Suprapubic skin (tissue), 4 donors: ENCODE results near the gene AMBP. TPM values are rescaled to one million over a fixed set of nuclear protein-coding genes. Genes with fewer than 3 reads are reported as not detected.

ENCODE experiments used
- DNase-seq, 2 donors: peaks; one replicate each; pipeline ENCODE4 v3.0.0-alpha.2; 2019; ENCODE audit warnings: low spot score in 2 of 2
- H3K27ac ChIP-seq: fragments of 200-600 bp; sonication (generic); one replicate; pipeline ENCODE4 v1.5.1; 2019
- H3K27me3 ChIP-seq: fragments of 200-600 bp; sonication (generic); one replicate; pipeline ENCODE4 v1.5.1; 2019
- H3K36me3 ChIP-seq: fragments of 200-600 bp; sonication (generic); one replicate; pipeline ENCODE4 v1.5.1; 2019
- H3K4me1 ChIP-seq: fragments of 200-600 bp; sonication (generic); one replicate; pipeline ENCODE4 v1.5.1; 2019
- H3K4me3 ChIP-seq: fragments of 200-600 bp; sonication (generic); one replicate; pipeline ENCODE4 v1.5.1; 2019; ENCODE audit warnings: mild to moderate bottlenecking
- H3K9me3 ChIP-seq: fragments of 200-600 bp; sonication (generic); one replicate; pipeline ENCODE4 v1.5.1; 2019
- EP300 ChIP-seq: sonication (generic); formaldehyde crosslinking; IDR thresholded peaks from one replicate; pipeline ENCODE4 v1.6.1; 2017; ENCODE audit warnings: antibody characterized with exemption
- POLR2A ChIP-seq, 2 donors: fragments of 450-650 bp; IDR thresholded peaks; one replicate each; pipeline ENCODE4 v1.6.1; 2017; ENCODE audit warnings: antibody characterized with exemption in 2 of 2, mild to moderate bottlenecking in 2 of 2, moderate library complexity in 2 of 2
- POLR2AphosphoS5 ChIP-seq, 3 donors: sonication (generic); formaldehyde crosslinking; IDR thresholded peaks; one replicate each; pipeline ENCODE4 v1.6.1; 2017; ENCODE audit warnings: antibody characterized with exemption in 3 of 3
- WGBS: methylation state at CpG from one replicate; pipeline ENCODE4 v1.1.5; 2018; 5-methylcytosine and 5-hydroxymethylcytosine counted together
- total RNA-seq, 4 donors: library from RNA; depleted of rRNA; stranded (reverse); fragments of >200 nt; gene quantifications; one replicate each; pipeline ENCODE4 v1.1.0, GENCODE V29; 2016
- TF ChIP-seq, protein P1 (sequence below), 2 donors: fragments of 200-600 bp in 1 of 2; fragments of 450-650 bp in 1 of 2; sonication (generic) in 1 of 2; IDR thresholded peaks; one replicate each; pipeline ENCODE4 v1.5.1; 2016 to 2019; ENCODE audit warnings: antibody characterized with exemption in 2 of 2, mild to moderate bottlenecking in 1 of 2, moderate library complexity in 1 of 2

Gene AMBP
- total RNA-seq, 4 donors from 2014 or later: 3.6 TPM; not detected in 3

DNA sequence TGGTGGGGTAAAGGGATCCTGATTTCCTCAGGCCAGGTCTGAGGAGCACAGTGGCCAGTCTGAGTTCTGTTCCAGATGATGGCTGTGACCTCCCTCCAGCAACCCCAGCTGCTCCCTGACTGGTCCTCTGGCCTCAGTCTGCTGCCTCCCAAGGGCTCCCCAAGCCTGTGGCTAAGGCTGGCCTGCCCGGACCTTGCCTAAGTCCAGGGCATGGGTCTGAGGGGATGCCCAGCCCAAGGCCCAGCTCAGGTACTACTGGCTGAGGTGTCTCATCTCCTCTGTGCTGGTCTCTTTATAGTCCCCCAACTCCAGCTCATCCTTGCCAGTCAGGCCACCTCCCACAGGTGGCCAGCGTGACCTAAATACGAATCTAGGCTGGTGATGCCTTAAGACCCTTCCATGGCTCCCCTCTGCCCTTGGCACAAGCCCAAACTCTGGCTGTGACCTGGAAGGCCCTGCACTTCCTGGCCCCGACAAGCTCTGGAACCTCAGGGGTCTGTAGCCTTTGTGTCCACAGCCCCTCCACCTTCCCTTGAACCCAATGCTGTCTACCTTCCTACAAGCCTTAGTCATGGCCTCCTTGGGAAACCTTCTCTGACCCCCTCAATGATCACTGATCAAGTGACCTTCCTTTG is 11.2 kb upstream of the AMBP start:
- TF ChIP-seq, protein P1, sequence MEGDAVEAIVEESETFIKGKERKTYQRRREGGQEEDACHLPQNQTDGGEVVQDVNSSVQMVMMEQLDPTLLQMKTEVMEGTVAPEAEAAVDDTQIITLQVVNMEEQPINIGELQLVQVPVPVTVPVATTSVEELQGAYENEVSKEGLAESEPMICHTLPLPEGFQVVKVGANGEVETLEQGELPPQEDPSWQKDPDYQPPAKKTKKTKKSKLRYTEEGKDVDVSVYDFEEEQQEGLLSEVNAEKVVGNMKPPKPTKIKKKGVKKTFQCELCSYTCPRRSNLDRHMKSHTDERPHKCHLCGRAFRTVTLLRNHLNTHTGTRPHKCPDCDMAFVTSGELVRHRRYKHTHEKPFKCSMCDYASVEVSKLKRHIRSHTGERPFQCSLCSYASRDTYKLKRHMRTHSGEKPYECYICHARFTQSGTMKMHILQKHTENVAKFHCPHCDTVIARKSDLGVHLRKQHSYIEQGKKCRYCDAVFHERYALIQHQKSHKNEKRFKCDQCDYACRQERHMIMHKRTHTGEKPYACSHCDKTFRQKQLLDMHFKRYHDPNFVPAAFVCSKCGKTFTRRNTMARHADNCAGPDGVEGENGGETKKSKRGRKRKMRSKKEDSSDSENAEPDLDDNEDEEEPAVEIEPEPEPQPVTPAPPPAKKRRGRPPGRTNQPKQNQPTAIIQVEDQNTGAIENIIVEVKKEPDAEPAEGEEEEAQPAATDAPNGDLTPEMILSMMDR (IDR thresholded peaks at IDR 0.05): no peak
- TF ChIP-seq EP300 (no peak), POLR2AphosphoS5 (IDR thresholded peaks at IDR 0.05) (no peak), POLR2A (IDR thresholded peaks at IDR 0.05) (no peak)
- no peaks in the 10 kb centered on the region for H3K36me3 ChIP-seq
- no peaks in the 10 kb centered on the region for H3K4me1 ChIP-seq
- no peak overlapping the region for H3K4me3 ChIP-seq
- WGBS: 90% methylated on average over 3 of the region's 4 CpGs
- H3K27ac ChIP-seq: no peak overlapping the region
- peak in 1 of 2 donors; percentile 67 for DNase-seq
- H3K9me3 ChIP-seq: no peaks in the 10 kb centered on the region
- H3K27me3 ChIP-seq: no peaks in the 10 kb centered on the region

DNA sequence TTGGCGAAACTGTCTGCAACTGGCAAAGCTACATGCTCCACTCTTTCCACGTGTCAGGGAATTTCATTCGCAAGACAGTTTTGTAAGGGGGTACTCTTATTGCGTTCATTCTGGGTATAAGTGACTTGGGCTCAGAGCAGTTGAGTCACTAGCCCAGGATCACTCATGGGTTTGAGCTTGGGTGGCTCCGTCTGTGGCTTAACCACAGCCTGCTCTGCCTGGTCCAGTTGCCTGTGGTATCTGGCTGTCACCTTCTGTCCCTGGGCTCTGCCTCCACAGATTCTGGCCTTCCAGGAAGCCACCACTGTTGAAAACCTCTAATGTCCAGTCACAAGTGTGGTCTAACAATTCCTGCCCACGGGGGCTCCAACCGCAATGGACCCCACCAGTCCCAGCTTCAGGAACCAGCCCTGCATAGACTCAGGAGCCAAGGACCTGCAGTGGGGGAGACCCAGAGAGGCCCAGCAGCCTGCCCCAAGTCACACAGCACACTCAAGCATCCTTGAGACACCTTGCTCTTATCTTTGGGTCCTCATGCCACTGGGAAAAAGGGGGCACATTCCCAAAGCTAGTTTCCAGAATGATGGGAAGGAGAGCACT is 10.6 kb upstream of the AMBP start:
- no peak for DNase-seq
- 93% methylated on average over 5 of the region's 7 CpGs for WGBS
- no peaks in the 10 kb centered on the region for H3K36me3 ChIP-seq
- H3K27me3 ChIP-seq: no peaks in the 10 kb centered on the region
- H3K27ac ChIP-seq: no peak overlapping the region
- no peak for TF ChIP-seq EP300
- TF ChIP-seq, protein P1 (IDR thresholded peaks at IDR 0.05): no peak
- no peak for TF ChIP-seq POLR2A (IDR thresholded peaks at IDR 0.05)
- H3K4me1 ChIP-seq: no peaks in the 10 kb centered on the region
- no peaks in the 10 kb centered on the region for H3K9me3 ChIP-seq
- H3K4me3 ChIP-seq: no peak overlapping the region

DNA sequence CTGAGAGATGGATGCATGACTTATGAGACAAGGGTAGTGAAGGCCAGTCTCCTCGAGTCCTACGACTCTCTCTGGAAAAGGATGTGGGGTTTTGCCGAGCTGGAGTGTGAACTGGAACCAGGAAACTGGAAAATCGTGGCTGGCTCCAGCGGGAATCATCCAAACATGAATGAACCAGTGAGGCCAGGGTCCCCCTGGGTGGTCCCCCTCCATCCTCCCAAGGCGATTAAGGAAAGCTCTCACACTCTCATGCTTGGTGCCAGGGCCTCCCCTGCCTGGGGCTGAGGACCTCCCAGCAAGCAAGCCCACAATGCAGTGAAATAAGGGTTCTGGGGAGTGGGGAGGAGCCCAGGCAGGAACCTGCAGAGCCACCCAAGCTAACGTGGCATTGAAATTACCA is 9.6 kb upstream of the AMBP start:
- H3K4me3 ChIP-seq: no peak overlapping the region
- peaks cover 6% of the 10 kb centered on the region for H3K4me1 ChIP-seq
- no peak for TF ChIP-seq EP300
- no peak for TF ChIP-seq POLR2A (IDR thresholded peaks at IDR 0.05)
- TF ChIP-seq, protein P1 (IDR thresholded peaks at IDR 0.05): no peak
- TF ChIP-seq POLR2AphosphoS5 (IDR thresholded peaks at IDR 0.05): no peak
- DNase-seq: no peak
- H3K27ac ChIP-seq: no peak overlapping the region
- no peaks in the 10 kb centered on the region for H3K27me3 ChIP-seq
- H3K36me3 ChIP-seq: no peaks in the 10 kb centered on the region
- 76% methylated on average over 7 of the region's 7 CpGs for WGBS
- no peaks in the 10 kb centered on the region for H3K9me3 ChIP-seq

DNA sequence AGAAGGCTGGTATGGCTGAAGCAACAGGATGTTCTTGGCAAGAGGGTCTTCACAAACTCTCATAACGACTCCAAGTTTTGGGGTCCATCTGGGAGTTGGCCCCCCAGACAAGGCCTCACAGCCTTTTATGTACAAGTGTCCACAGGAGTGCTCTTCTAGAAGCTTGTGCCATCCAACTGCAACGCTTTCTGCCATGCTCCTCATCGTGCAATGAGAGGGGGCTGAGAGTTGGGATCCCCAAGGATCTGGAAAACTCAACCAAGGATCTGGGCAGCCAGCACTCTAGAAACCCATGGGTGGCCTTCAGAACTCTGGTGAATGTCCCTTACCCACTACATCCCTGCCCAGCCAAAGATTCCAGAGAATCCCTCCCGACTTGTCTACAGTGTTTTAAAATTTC is 8.5 kb upstream of the AMBP start:
- TF ChIP-seq POLR2A (IDR thresholded peaks at IDR 0.05): no peak
- TF ChIP-seq EP300: no peak
- TF ChIP-seq, protein P1 (IDR thresholded peaks at IDR 0.05): no peak
- TF ChIP-seq POLR2AphosphoS5 (IDR thresholded peaks at IDR 0.05): no peak
- Histone ChIP-seq H3K4me1 (peaks cover 9% of the 10 kb centered on the region), H3K27me3 (no peaks in the 10 kb centered on the region), H3K9me3 (no peaks in the 10 kb centered on the region), H3K36me3 (no peaks in the 10 kb centered on the region), H3K4me3 (no peak overlapping the region), H3K27ac (no peak overlapping the region)
- DNase-seq: no peak
- WGBS: 87% methylated on average over 3 of the region's 4 CpGs

DNA sequence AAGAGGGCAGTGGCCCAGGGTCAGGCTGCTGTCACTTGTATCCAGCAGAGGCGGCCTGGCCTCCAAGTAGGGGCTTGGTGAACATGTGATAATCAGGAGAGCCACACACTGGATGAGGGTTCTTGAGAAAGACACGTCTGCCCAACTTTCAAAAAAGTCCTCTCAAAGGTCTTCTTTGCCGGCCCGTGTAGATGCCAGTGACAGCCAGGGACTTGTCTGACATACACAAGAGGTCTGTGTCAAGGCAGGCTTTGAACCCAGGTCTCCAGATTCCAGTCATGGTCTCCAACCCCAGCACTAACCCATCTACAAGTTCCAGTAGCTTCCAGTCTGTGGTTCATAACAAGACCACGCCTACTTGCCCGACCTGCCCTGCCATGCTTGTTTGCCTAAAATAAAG is 7.9 kb upstream of the AMBP start:
- H3K27ac ChIP-seq: no peak overlapping the region
- peaks cover 9% of the 10 kb centered on the region for H3K4me1 ChIP-seq
- DNase-seq: no peak
- WGBS: 92% methylated on average over 6 of the region's 6 CpGs
- no peaks in the 10 kb centered on the region for H3K36me3 ChIP-seq
- H3K4me3 ChIP-seq: no peak overlapping the region
- H3K27me3 ChIP-seq: no peaks in the 10 kb centered on the region
- H3K9me3 ChIP-seq: no peaks in the 10 kb centered on the region
- TF ChIP-seq POLR2A (IDR thresholded peaks at IDR 0.05) (no peak), EP300 (no peak), POLR2AphosphoS5 (IDR thresholded peaks at IDR 0.05) (no peak)
- TF ChIP-seq, protein P1 (IDR thresholded peaks at IDR 0.05): no peak
